Natural killer cell (primary cell): ENCODE measurements around the gene SKAP1. TPM values are rescaled to one million over a fixed set of nuclear protein-coding genes. Genes with fewer than 3 reads are reported as not detected.
A peak's percentile ranks its signal among the peaks of the same experiment; 100 is the strongest.

Source experiments
- ATAC-seq, 3 donors: fragments of 150-1000 bp in 2 of 3; fragments of 200-7000 bp in 1 of 3; cut with Tn5 transposase; 1 replicate in 1 of 3; 2 replicates in 2 of 3; pipeline ENCODE4 v1.10.0; 2021; ENCODE audit warnings: mild to moderate bottlenecking in 2 of 3, moderate library complexity in 2 of 3
- DNase-seq, 2 donors: peaks; one replicate each; pipeline versions ENCODE4 v3.0.0 to v3.0.0-alpha.2; 2013 to 2021; ENCODE audit warnings: mixed read lengths in 1 of 2
- H3K27ac ChIP-seq: one replicate; pipeline ENCODE4 v1.5.1; 2013; ENCODE audit warnings: mild to moderate bottlenecking, low read length
- H3K27me3 ChIP-seq: one replicate; pipeline ENCODE4 v1.6.1; 2013; ENCODE audit warnings: low read length; ENCODE audit not compliant: control insufficient read depth, insufficient read depth
- H3K36me3 ChIP-seq: one replicate; pipeline ENCODE4 v1.6.1; 2013; ENCODE audit warnings: low read length; ENCODE audit not compliant: control insufficient read depth, insufficient read depth
- H3K4me1 ChIP-seq: one replicate; pipeline ENCODE4 v1.6.1; 2013; ENCODE audit warnings: low read length; ENCODE audit not compliant: control insufficient read depth, insufficient read depth
- H3K4me3 ChIP-seq: one replicate; pipeline ENCODE4 v1.5.1; 2013; ENCODE audit warnings: low read length
- H3K9me3 ChIP-seq: one replicate; pipeline ENCODE4 v1.6.1; 2013; ENCODE audit warnings: low read length; ENCODE audit not compliant: control insufficient read depth, insufficient read depth
- H3K27ac Mint-ChIP-seq, 2 donors: one replicate each; pipeline ENCODE4 v1.8.0; 2022; ENCODE audit warnings: mild to moderate bottlenecking in 2 of 2, mixed read lengths in 2 of 2, moderate library complexity in 1 of 2
- H3K27me3 Mint-ChIP-seq, 2 donors: one replicate each; pipeline ENCODE4 v1.8.0; 2022; ENCODE audit warnings: low read depth in 2 of 2, mixed read lengths in 2 of 2
- H3K36me3 Mint-ChIP-seq: one replicate; pipeline ENCODE4 v1.8.0; 2022; ENCODE audit warnings: mixed read lengths
- H3K4me1 Mint-ChIP-seq, 2 donors: one replicate each; pipeline ENCODE4 v1.8.0; 2022; ENCODE audit warnings: mixed read lengths in 2 of 2
- H3K4me3 Mint-ChIP-seq: one replicate; pipeline ENCODE4 v1.8.0; 2022; ENCODE audit warnings: mild to moderate bottlenecking, moderate library complexity, mixed read lengths
- H3K9me3 Mint-ChIP-seq, 2 donors: one replicate each; pipeline ENCODE4 v1.8.0; 2022; ENCODE audit warnings: mixed read lengths in 2 of 2
- CTCF ChIP-seq: fragments of 200-600 bp; IDR thresholded peaks from one replicate; pipeline ENCODE4 v1.8.0; 2022; ENCODE audit warnings: antibody characterized with exemption
- WGBS: methylation state at CpG from one replicate; pipeline ENCODE4 v1.1.7; 2013; ENCODE audit warnings: missing lambda C conversion rate; ENCODE audit not compliant: insufficient coverage; 5-methylcytosine and 5-hydroxymethylcytosine counted together
- intact Hi-C: fragments of 100-400 bp; cut with micrococcal nuclease; formaldehyde crosslinking; loops from one replicate; pipeline ENCODE4 v1.14.2; 2022
- total RNA-seq, 4 donors: library from RNA; stranded (reverse); fragments of 120-200 nt in 1 of 4; gene quantifications; one replicate each; pipeline versions ENCODE4 v1.2.3 to v1.2.4, GENCODE V29; 2013 to 2022

SKAP1 gene
- total RNA-seq, 3 donors from 2014 or later (not counting 1 experiment from before 2014, with no cell fraction given) = 168 to 227 (median 190) TPM

- no peaks in the 10 kb centered on the region for H3K27me3 ChIP-seq
- H3K4me1 ChIP-seq = no peaks in the 10 kb centered on the region
- no peak for TF ChIP-seq CTCF
- Mint-ChIP-seq H3K4me1 (no peaks in the 10 kb centered on the region), H3K4me3 (no peak overlapping the region), H3K36me3 (no peaks in the 10 kb centered on the region), H3K27ac (no peak overlapping the region), H3K27me3 (no peaks in the 10 kb centered on the region), H3K9me3 (no peaks in the 10 kb centered on the region)
- ATAC-seq = no peak
- no peaks in the 10 kb centered on the region for H3K9me3 ChIP-seq
- 83% methylated on average over 8 of the region's 9 CpGs for WGBS
- H3K4me3 ChIP-seq = no peak overlapping the region
- DNase-seq = no peak
- H3K27ac ChIP-seq = no peak overlapping the region
- intact Hi-C loops = no loop called here
- H3K36me3 ChIP-seq = peaks cover 46% of the 10 kb centered on the region
Measured at GRCh38 chr17:48121923-48122664, 307.9 kb downstream of the SKAP1 start.

GRCh38 chr17:48113201-48113676 lies 316.8 kb downstream of the SKAP1 start:
- Histone ChIP-seq H3K4me1 (peaks cover 33% of the 10 kb centered on the region), H3K27me3 (no peaks in the 10 kb centered on the region), H3K4me3 (no peak overlapping the region), H3K27ac (peak overlapping the region; percentile 60), H3K9me3 (no peaks in the 10 kb centered on the region), H3K36me3 (peaks cover 18% of the 10 kb centered on the region)
- peaks cover 36 to 42% of the 10 kb centered on the region in 2 donors for H3K4me1 Mint-ChIP-seq
- peak overlapping the region; percentile 25 to 32 for H3K27ac Mint-ChIP-seq
- no peaks in the 10 kb centered on the region for H3K9me3 Mint-ChIP-seq
- H3K36me3 Mint-ChIP-seq = no peaks in the 10 kb centered on the region
- 3% methylated on average over 5 of the region's 5 CpGs for WGBS
- intact Hi-C loops = no loop called here
- H3K27me3 Mint-ChIP-seq = no peaks in the 10 kb centered on the region
- peak overlapping the region; percentile 25 for H3K4me3 Mint-ChIP-seq
- no peak for TF ChIP-seq CTCF
- DNase-seq = peak in 1 of 2 donors; percentile 76
- ATAC-seq = peak; percentile 70 to 85 (median 81)

GRCh38 chr17:48111937-48112241 lies 318.1 kb downstream of the SKAP1 start:
- no peak for ATAC-seq
- Histone ChIP-seq H3K36me3 (peaks cover 11% of the 10 kb centered on the region), H3K27me3 (no peaks in the 10 kb centered on the region), H3K9me3 (no peaks in the 10 kb centered on the region), H3K4me3 (no peak overlapping the region), H3K27ac (peak overlapping the region; percentile 58), H3K4me1 (peaks cover 39% of the 10 kb centered on the region)
- Mint-ChIP-seq H3K4me1 (peaks cover 46 to 55% of the 10 kb centered on the region in 2 donors), H3K36me3 (no peaks in the 10 kb centered on the region), H3K27me3 (no peaks in the 10 kb centered on the region), H3K4me3 (peak overlapping the region; percentile 0), H3K27ac (peak overlapping the region; percentile 25 to 32), H3K9me3 (no peaks in the 10 kb centered on the region)
- intact Hi-C loops = no loop called here
- TF ChIP-seq CTCF = no peak
- WGBS = 90% methylated on average over 2 of the region's 2 CpGs
- no peak for DNase-seq

GRCh38 chr17:48110761-48111160 lies 319.3 kb downstream of the SKAP1 start:
- Histone ChIP-seq H3K27ac (peak overlapping the region; percentile 55), H3K4me1 (peaks cover 44% of the 10 kb centered on the region), H3K9me3 (no peaks in the 10 kb centered on the region), H3K4me3 (no peak overlapping the region), H3K36me3 (peaks cover 8% of the 10 kb centered on the region), H3K27me3 (no peaks in the 10 kb centered on the region)
- Mint-ChIP-seq H3K4me3 (peak overlapping the region; percentile 43), H3K27me3 (no peaks in the 10 kb centered on the region), H3K9me3 (no peaks in the 10 kb centered on the region), H3K36me3 (no peaks in the 10 kb centered on the region), H3K4me1 (peaks cover 51 to 60% of the 10 kb centered on the region in 2 donors), H3K27ac (peak overlapping the region; percentile 46 to 65)
- intact Hi-C loops = no loop called here
- 74% methylated on average over 9 of the region's 9 CpGs for WGBS
- no peak for TF ChIP-seq CTCF
- DNase-seq (no peak), ATAC-seq (no peak)
